Liver (tissue), 9 donors: ENCODE results near the gene FURIN. TPM values are rescaled to one million over a fixed set of nuclear protein-coding genes. Genes with fewer than 3 reads are reported as not detected.

Source experiments
- DNase-seq: peaks from one replicate; pipeline ENCODE4 v3.0.0-alpha.2; 2017; ENCODE audit warnings: low spot score
- H3K27ac ChIP-seq, 2 donors: one replicate each; pipeline ENCODE4 v1.7.0; 2013; ENCODE audit warnings: inconsistent platforms in 2 of 2, low read length in 2 of 2, control low read depth in 1 of 2, low read depth in 1 of 2, mild to moderate bottlenecking in 1 of 2
- H3K27me3 ChIP-seq, 4 donors: one replicate each; pipeline versions ENCODE4 v1.6.1 to v1.7.0; 2013; ENCODE audit warnings: low read length in 3 of 4, inconsistent platforms in 1 of 4, mild to moderate bottlenecking in 1 of 4, moderate library complexity in 1 of 4; ENCODE audit not compliant: control insufficient read depth in 4 of 4, insufficient read depth in 4 of 4
- H3K36me3 ChIP-seq, 4 donors: one replicate each; pipeline versions ENCODE4 v1.6.1 to v1.7.0; 2013; ENCODE audit warnings: low read length in 3 of 4, mild to moderate bottlenecking in 3 of 4, low read depth in 1 of 4, moderate library complexity in 1 of 4; ENCODE audit not compliant: control insufficient read depth in 4 of 4, insufficient read depth in 3 of 4
- H3K4me1 ChIP-seq, 4 donors: one replicate each; pipeline versions ENCODE4 v1.6.1 to v1.7.0; 2013; ENCODE audit warnings: low read length in 3 of 4, mild to moderate bottlenecking in 3 of 4, moderate library complexity in 1 of 4; ENCODE audit not compliant: control insufficient read depth in 4 of 4, insufficient read depth in 4 of 4
- H3K4me3 ChIP-seq, 3 donors: one replicate each; pipeline versions ENCODE4 v1.6.1 to v1.7.0; 2013; ENCODE audit warnings: low read length in 3 of 3, control low read depth in 1 of 3, low read depth in 1 of 3, mild to moderate bottlenecking in 1 of 3
- H3K9ac ChIP-seq, 2 donors: one replicate each; pipeline ENCODE4 v1.7.0; 2013; ENCODE audit warnings: low read length in 2 of 2, mild to moderate bottlenecking in 2 of 2, moderate library complexity in 2 of 2, control low read depth in 1 of 2, low read depth in 1 of 2
- H3K9me3 ChIP-seq, 4 donors: one replicate each; pipeline versions ENCODE4 v1.6.1 to v1.7.0; 2013; ENCODE audit warnings: low read length in 3 of 4; ENCODE audit not compliant: control insufficient read depth in 4 of 4
- FOXA1 ChIP-seq: IDR thresholded peaks from 2 replicates; pipeline ENCODE4 v1.6.1; 2016; ENCODE audit warnings: antibody characterized with exemption
- FOXA2 ChIP-seq: IDR thresholded peaks from 2 replicates; pipeline ENCODE4 v1.6.1; 2016; ENCODE audit warnings: antibody characterized with exemption
- HNF4A ChIP-seq, 2 donors: conservative IDR thresholded peaks; 2 replicates each; pipeline ENCODE4 v1.6.1; 2016; ENCODE audit warnings: antibody characterized with exemption in 2 of 2, mild to moderate bottlenecking in 2 of 2
- JUND ChIP-seq, 2 donors: IDR thresholded peaks; 2 replicates each; pipeline ENCODE4 v1.6.1; 2016; ENCODE audit warnings: antibody characterized with exemption in 2 of 2
- RXRA ChIP-seq, 2 donors: IDR thresholded peaks; 2 replicates each; pipeline ENCODE4 v1.6.1; 2017 to 2018; ENCODE audit warnings: antibody characterized with exemption in 2 of 2, mild to moderate bottlenecking in 1 of 2
- TAF1 ChIP-seq: conservative IDR thresholded peaks from 2 replicates; pipeline ENCODE4 v1.6.1; 2016; ENCODE audit warnings: antibody characterized with exemption, mild to moderate bottlenecking
- YY1 ChIP-seq: IDR thresholded peaks from 2 replicates; pipeline ENCODE4 v1.6.1; 2016; ENCODE audit warnings: antibody characterized with exemption, mild to moderate bottlenecking
- WGBS: extraction: QIAGEN DNeasy Blood & Tissue Kit; methylation state at CpG from one replicate; pipeline ENCODE4 v1.1.7; 2013; 5-methylcytosine and 5-hydroxymethylcytosine counted together
- polyA plus RNA-seq, 2 donors: library from polyadenylated mRNA; stranded (reverse) in 1 of 2; unstranded in 1 of 2; fragments of 200-250 nt in 1 of 2; fragments of >200 nt in 1 of 2; fragmentation: Nextera tagmentation in 1 of 2; extraction: Ambion mirVana in 1 of 2; gene quantifications; one replicate each; pipeline versions ENCODE4 v1.2.1 to v1.2.3, GENCODE V29; 2013 to 2015
- total RNA-seq, 2 donors: library from RNA; depleted of rRNA; stranded (reverse); fragments of >200 nt; gene quantifications; one replicate each; pipeline ENCODE4 v1.2.3, GENCODE V29; 2014
- TF ChIP-seq, protein P1 (sequence below): IDR thresholded peaks from 2 replicates; pipeline ENCODE4 v1.6.1; 2016; ENCODE audit warnings: antibody characterized with exemption, mild to moderate bottlenecking
- TF ChIP-seq, protein P2 (sequence below): IDR thresholded peaks from 2 replicates; pipeline ENCODE4 v1.6.1; 2016; ENCODE audit warnings: antibody characterized with exemption
- TF ChIP-seq, protein P3 (sequence below): fragments of 150-350 bp; IDR thresholded peaks from 2 replicates; pipeline ENCODE4 v1.5.1; 2017; ENCODE audit warnings: improper control_type of control experiment, low read depth, low read length; ENCODE audit not compliant: missing input control
- TF ChIP-seq, protein P4 (sequence below): IDR thresholded peaks from 2 replicates; pipeline ENCODE4 v1.6.1; 2016; ENCODE audit warnings: antibody characterized with exemption
- TF ChIP-seq, protein P5 (sequence below): IDR thresholded peaks from 2 replicates; pipeline ENCODE4 v1.6.1; 2016; ENCODE audit warnings: antibody characterized with exemption
- donor health status: healthy.
- donor health status: healthy.
- donor health status: healthy.
- donor health status: healthy.
- donor health status: healthy.

FURIN gene
- total and polyA plus RNA-seq, 4 donors: 102 to 258 (median 164) TPM

DNA sequence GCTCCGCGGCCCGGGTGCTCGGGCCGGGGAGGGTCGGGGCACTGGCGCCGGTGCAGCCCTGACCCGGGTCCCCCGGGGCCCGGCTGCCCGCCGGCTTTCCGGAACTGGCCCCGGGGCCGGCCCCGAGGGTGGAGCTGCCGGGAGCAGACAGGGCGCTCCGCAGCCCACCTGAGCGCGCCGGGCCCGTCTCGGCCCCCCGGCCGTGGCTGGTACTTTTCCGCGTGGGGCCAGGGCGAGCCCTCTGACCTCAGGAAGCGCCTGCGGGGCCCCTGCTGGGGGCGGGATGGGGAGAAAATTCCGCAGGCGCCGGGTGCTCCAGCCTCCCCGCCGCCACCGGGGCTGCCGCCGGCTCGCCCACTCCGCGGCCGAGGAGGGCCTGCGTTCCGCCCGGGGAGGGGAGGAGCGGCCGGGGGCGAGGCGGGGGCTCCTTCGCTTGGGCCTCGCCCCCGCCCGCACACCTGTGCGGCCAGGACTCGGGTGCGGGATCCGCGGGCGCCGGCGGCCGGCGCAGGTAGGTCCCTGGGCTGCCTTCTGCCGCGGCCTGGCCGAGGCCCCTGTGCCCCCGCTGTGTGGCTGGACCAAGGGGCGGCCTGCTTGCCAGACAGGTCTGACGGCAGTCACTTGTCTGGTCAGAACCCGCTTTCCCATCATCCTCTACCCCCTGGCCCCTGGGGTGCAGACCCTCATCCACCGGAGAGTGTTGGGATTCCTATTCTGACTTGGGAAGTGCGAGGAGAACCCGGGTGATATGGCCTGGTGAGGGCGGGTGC is 3.5 kb downstream of the FURIN start (continued):
- TF ChIP-seq, protein P1, sequence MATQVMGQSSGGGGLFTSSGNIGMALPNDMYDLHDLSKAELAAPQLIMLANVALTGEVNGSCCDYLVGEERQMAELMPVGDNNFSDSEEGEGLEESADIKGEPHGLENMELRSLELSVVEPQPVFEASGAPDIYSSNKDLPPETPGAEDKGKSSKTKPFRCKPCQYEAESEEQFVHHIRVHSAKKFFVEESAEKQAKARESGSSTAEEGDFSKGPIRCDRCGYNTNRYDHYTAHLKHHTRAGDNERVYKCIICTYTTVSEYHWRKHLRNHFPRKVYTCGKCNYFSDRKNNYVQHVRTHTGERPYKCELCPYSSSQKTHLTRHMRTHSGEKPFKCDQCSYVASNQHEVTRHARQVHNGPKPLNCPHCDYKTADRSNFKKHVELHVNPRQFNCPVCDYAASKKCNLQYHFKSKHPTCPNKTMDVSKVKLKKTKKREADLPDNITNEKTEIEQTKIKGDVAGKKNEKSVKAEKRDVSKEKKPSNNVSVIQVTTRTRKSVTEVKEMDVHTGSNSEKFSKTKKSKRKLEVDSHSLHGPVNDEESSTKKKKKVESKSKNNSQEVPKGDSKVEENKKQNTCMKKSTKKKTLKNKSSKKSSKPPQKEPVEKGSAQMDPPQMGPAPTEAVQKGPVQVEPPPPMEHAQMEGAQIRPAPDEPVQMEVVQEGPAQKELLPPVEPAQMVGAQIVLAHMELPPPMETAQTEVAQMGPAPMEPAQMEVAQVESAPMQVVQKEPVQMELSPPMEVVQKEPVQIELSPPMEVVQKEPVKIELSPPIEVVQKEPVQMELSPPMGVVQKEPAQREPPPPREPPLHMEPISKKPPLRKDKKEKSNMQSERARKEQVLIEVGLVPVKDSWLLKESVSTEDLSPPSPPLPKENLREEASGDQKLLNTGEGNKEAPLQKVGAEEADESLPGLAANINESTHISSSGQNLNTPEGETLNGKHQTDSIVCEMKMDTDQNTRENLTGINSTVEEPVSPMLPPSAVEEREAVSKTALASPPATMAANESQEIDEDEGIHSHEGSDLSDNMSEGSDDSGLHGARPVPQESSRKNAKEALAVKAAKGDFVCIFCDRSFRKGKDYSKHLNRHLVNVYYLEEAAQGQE: no peak
- no peak for TF ChIP-seq FOXA2
- TF ChIP-seq, protein P2, sequence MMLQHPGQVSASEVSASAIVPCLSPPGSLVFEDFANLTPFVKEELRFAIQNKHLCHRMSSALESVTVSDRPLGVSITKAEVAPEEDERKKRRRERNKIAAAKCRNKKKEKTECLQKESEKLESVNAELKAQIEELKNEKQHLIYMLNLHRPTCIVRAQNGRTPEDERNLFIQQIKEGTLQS: no peak

DNA sequence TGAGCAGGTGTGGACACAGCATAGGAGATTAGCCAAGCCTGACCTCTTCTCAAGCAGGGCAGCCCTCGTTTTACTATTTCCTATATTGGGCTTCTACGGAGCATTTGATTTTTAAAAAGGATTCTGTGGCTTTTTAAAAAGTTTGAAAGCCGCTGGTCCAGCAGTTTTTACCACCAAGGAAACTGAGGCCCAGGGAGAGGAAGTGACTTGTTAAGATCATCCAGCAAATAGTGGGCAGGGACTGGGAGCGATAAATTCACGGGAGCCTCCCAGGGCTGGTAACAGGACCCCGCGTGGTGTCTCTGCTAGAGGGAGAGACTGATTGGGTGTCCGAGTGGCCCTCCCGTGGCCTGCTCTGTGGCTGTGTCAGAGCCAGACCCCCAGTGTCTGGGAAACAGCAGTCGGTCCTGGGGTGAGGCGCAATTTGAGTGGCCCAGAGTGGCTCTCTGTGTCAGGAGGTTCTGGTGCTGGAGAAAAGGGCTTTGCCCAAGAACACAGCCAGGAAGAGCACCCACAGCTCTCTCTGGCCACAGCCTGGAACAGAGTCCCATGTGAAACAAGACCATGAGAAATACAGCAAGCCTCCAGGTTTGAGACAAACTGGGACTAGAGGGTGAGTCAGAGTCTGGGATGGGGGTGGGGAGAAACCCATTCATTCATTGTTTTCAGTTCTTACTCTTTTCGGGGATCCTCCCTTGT is 4.2 kb downstream of the FURIN start:
- peak; percentile 69 for DNase-seq
- no peaks in the 10 kb centered on the region for H3K27me3 ChIP-seq
- peak overlapping the region; percentile 88 to 90 for H3K27ac ChIP-seq
- WGBS: 14% methylated on average over 12 of the region's 12 CpGs
- H3K4me3 ChIP-seq: peak overlapping the region; percentile 80 to 94 (median 89)
- peak overlapping the region; percentile 83 to 96 for H3K9ac ChIP-seq
- H3K36me3 ChIP-seq: peaks cover 11 to 16% (median 14%) of the 10 kb centered on the region in 4 donors
- H3K9me3 ChIP-seq: no peaks in the 10 kb centered on the region
- peaks cover 8 to 65% (median 48%) of the 10 kb centered on the region in 4 donors for H3K4me1 ChIP-seq
- TF ChIP-seq HNF4A (conservative IDR thresholded peaks at IDR 0.05) (no peak), JUND (IDR thresholded peaks at IDR 0.05) (peak; percentile 23 to 33), YY1 (no peak), FOXA1 (no peak), RXRA (IDR thresholded peaks at IDR 0.05) (no peak), TAF1 (peak; percentile 46), FOXA2 (no peak)
- TF ChIP-seq, protein P1: no peak
- TF ChIP-seq, protein P3, sequence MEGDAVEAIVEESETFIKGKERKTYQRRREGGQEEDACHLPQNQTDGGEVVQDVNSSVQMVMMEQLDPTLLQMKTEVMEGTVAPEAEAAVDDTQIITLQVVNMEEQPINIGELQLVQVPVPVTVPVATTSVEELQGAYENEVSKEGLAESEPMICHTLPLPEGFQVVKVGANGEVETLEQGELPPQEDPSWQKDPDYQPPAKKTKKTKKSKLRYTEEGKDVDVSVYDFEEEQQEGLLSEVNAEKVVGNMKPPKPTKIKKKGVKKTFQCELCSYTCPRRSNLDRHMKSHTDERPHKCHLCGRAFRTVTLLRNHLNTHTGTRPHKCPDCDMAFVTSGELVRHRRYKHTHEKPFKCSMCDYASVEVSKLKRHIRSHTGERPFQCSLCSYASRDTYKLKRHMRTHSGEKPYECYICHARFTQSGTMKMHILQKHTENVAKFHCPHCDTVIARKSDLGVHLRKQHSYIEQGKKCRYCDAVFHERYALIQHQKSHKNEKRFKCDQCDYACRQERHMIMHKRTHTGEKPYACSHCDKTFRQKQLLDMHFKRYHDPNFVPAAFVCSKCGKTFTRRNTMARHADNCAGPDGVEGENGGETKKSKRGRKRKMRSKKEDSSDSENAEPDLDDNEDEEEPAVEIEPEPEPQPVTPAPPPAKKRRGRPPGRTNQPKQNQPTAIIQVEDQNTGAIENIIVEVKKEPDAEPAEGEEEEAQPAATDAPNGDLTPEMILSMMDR: no peak
- TF ChIP-seq, protein P4, sequence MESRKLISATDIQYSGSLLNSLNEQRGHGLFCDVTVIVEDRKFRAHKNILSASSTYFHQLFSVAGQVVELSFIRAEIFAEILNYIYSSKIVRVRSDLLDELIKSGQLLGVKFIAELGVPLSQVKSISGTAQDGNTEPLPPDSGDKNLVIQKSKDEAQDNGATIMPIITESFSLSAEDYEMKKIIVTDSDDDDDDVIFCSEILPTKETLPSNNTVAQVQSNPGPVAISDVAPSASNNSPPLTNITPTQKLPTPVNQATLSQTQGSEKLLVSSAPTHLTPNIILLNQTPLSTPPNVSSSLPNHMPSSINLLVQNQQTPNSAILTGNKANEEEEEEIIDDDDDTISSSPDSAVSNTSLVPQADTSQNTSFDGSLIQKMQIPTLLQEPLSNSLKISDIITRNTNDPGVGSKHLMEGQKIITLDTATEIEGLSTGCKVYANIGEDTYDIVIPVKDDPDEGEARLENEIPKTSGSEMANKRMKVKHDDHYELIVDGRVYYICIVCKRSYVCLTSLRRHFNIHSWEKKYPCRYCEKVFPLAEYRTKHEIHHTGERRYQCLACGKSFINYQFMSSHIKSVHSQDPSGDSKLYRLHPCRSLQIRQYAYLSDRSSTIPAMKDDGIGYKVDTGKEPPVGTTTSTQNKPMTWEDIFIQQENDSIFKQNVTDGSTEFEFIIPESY: no peak
- TF ChIP-seq, protein P5, sequence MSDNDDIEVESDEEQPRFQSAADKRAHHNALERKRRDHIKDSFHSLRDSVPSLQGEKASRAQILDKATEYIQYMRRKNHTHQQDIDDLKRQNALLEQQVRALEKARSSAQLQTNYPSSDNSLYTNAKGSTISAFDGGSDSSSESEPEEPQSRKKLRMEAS: no peak
